IMR-90 (cell line): ENCODE measurements around the gene ZFX. TPM values are rescaled to one million over a fixed set of nuclear protein-coding genes. Genes with fewer than 3 reads are reported as not detected.

Experiments
- ATAC-seq: fragments of 200-7000 bp; cut with Tn5 transposase; 2 replicates; pipeline ENCODE4 v1.9.1; 2020; ENCODE audit warnings: low read depth, mild to moderate bottlenecking, moderate library complexity
- BruUV-seq: library from RNA; stranded (reverse); fragments of 400-500 nt; replicated peaks from 2 replicates; lab custom pipeline; 2021; lab: Mats Ljungman, UMichigan
- CTCF ChIA-PET: fragments of 300-600 bp; formaldehyde crosslinking; extraction: SDS; loops from one replicate; lab custom pipeline; 2021; ENCODE audit warnings: antibody characterized with exemption; lab: Yijun Ruan, JAX
- POLR2A ChIA-PET: fragments of 300-600 bp; sonication (Branson Sonifier 250); formaldehyde crosslinking; loops from one replicate; lab custom pipeline; 2022; ENCODE audit warnings: antibody characterized with exemption; ENCODE audit not compliant: unreplicated experiment; lab: Charles Lee
- DNase-seq: peaks from one replicate; pipeline ENCODE4 v3.0.0; 2013
- H2AFZ ChIP-seq: replicated peaks from 2 replicates; pipeline ENCODE3; 2013; ENCODE audit warnings: low read length, mild to moderate bottlenecking; ENCODE audit not compliant: poor library complexity
- H2AK5ac ChIP-seq: 2 replicates; pipeline ENCODE4 v1.6.1; 2013; ENCODE audit warnings: low read depth, low read length, inconsistent platforms
- H2AK9ac ChIP-seq: replicated peaks from 2 replicates; pipeline ENCODE3; 2013; ENCODE audit warnings: mild to moderate bottlenecking, low read depth, low read length, moderate library complexity; ENCODE audit not compliant: poor library complexity
- H2BK120ac ChIP-seq: 2 replicates; pipeline ENCODE4 v1.6.1; 2013; ENCODE audit warnings: low read depth, low read length, inconsistent platforms
- H2BK15ac ChIP-seq: 3 replicates; pipeline ENCODE4 v1.6.1; 2013; ENCODE audit warnings: low read depth, low read length, inconsistent platforms
- H2BK20ac ChIP-seq: 2 replicates; pipeline ENCODE4 v1.6.1; 2013; ENCODE audit warnings: low read depth, mild to moderate bottlenecking, inconsistent platforms, low read length, moderate library complexity
- H2BK5ac ChIP-seq: 2 replicates; pipeline ENCODE4 v1.6.1; 2013; ENCODE audit warnings: mild to moderate bottlenecking, low read depth, low read length, inconsistent platforms; ENCODE audit not compliant: poor library complexity, severe bottlenecking
- H3K14ac ChIP-seq: replicated peaks from 2 replicates; pipeline ENCODE4 v1.6.1; 2013; ENCODE audit warnings: low read depth, low read length, inconsistent platforms
- H3K18ac ChIP-seq: 2 replicates; pipeline ENCODE4 v1.6.1; 2013; ENCODE audit warnings: low read depth, low read length, control low read depth
- H3K23ac ChIP-seq: 2 replicates; pipeline ENCODE4 v1.6.1; 2013; ENCODE audit warnings: low read depth, low read length, inconsistent platforms
- H3K27ac ChIP-seq: 2 replicates; pipeline ENCODE4 v1.5.1; 2013; ENCODE audit warnings: mild to moderate bottlenecking, control low read depth, low read length; ENCODE audit not compliant: insufficient read depth
- H3K27me3 ChIP-seq: 2 replicates; pipeline ENCODE4 v1.6.1; 2013; ENCODE audit warnings: low read length; ENCODE audit not compliant: control insufficient read depth, insufficient read depth
- H3K36me3 ChIP-seq: 2 replicates; pipeline ENCODE4 v1.6.1; 2013; ENCODE audit warnings: low read length, mixed read lengths; ENCODE audit not compliant: control insufficient read depth, insufficient read depth
- H3K4ac ChIP-seq: 2 replicates; pipeline ENCODE4 v1.6.1; 2013; ENCODE audit warnings: low read depth, low read length, inconsistent platforms
- H3K4me1 ChIP-seq: 2 replicates; pipeline ENCODE4 v1.6.1; 2013; ENCODE audit warnings: low read length, mixed read lengths; ENCODE audit not compliant: control insufficient read depth, insufficient read depth
- H3K4me2 ChIP-seq: 2 replicates; pipeline ENCODE4 v1.6.1; 2013; ENCODE audit warnings: low read depth, mild to moderate bottlenecking, control low read depth, low read length, moderate library complexity
- H3K4me3 ChIP-seq: 2 replicates; pipeline ENCODE4 v1.5.1; 2013; ENCODE audit warnings: low read depth, mild to moderate bottlenecking, control low read depth, low read length, moderate library complexity; ENCODE audit not compliant: insufficient read depth
- H3K56ac ChIP-seq: 2 replicates; pipeline ENCODE4 v1.6.1; 2013; ENCODE audit warnings: low read length, inconsistent platforms; ENCODE audit not compliant: insufficient read depth; ENCODE audit errors: extremely low read depth
- H3K79me1 ChIP-seq, 2 experiments: 2 replicates each; pipeline ENCODE4 v1.6.1; 2013; ENCODE audit warnings: low read length in 2 of 2, inconsistent platforms in 1 of 2, low read depth in 1 of 2
- H3K9ac ChIP-seq: 2 replicates; pipeline ENCODE4 v1.6.1; 2013; ENCODE audit warnings: low read depth, low read length, control low read depth
- H3K9me1 ChIP-seq: 2 replicates; pipeline ENCODE4 v1.6.1; 2013; ENCODE audit warnings: low read length, inconsistent platforms; ENCODE audit not compliant: insufficient read depth
- H3K9me3 ChIP-seq: 2 replicates; pipeline ENCODE4 v1.6.1; 2013; ENCODE audit warnings: low read length; ENCODE audit not compliant: control insufficient read depth, insufficient read depth
- H4K20me1 ChIP-seq: 2 replicates; pipeline ENCODE4 v1.6.1; 2013; ENCODE audit warnings: low read length, inconsistent platforms; ENCODE audit not compliant: insufficient read depth
- H4K5ac ChIP-seq: 2 replicates; pipeline ENCODE4 v1.6.1; 2013; ENCODE audit warnings: mild to moderate bottlenecking, low read depth, low read length, control low read depth
- H4K8ac ChIP-seq, 2 experiments: 2 replicates each; pipeline ENCODE4 v1.6.1; 2013; ENCODE audit warnings: low read depth in 2 of 2, low read length in 2 of 2, control low read depth in 1 of 2, inconsistent platforms in 1 of 2
- H4K91ac ChIP-seq: 2 replicates; pipeline ENCODE4 v1.6.1; 2013; ENCODE audit warnings: low read depth, low read length, inconsistent platforms; ENCODE audit not compliant: insufficient read depth
- BHLHE40 ChIP-seq: fragments of 150-350 bp; IDR thresholded peaks from 2 replicates; pipeline ENCODE4 v1.6.1; 2016; ENCODE audit warnings: mild to moderate bottlenecking, low read depth, low read length
- CEBPB ChIP-seq: IDR thresholded peaks from 2 replicates; pipeline ENCODE4 v1.6.1; 2012; ENCODE audit warnings: low read depth, low read length, improper control_type of control experiment
- CTCF ChIP-seq: conservative IDR thresholded peaks from 2 replicates; pipeline ENCODE4 v1.5.1; 2012; ENCODE audit warnings: mild to moderate bottlenecking, low read depth, low read length, improper control_type of control experiment
- FOS ChIP-seq: fragments of 150-350 bp; IDR thresholded peaks from 2 replicates; pipeline ENCODE4 v1.6.1; 2016; ENCODE audit warnings: low read depth, low read length
- MAFK ChIP-seq: IDR thresholded peaks from 2 replicates; pipeline ENCODE4 v1.6.1; 2012; ENCODE audit warnings: low read depth, low read length, improper control_type of control experiment
- MXI1 ChIP-seq: IDR thresholded peaks from 2 replicates; pipeline ENCODE4 v1.6.1; 2012; ENCODE audit warnings: low read depth, mild to moderate bottlenecking, low read length, moderate library complexity, borderline replicate concordance
- NFE2L2 ChIP-seq: fragments of 150-350 bp; IDR thresholded peaks from 2 replicates; pipeline ENCODE4 v1.6.1; 2016; ENCODE audit warnings: low read depth, mild to moderate bottlenecking, low read length
- RAD21 ChIP-seq: IDR thresholded peaks from 2 replicates; pipeline ENCODE4 v1.6.1; 2012; ENCODE audit warnings: low read length, improper control_type of control experiment
- RCOR1 ChIP-seq: IDR thresholded peaks from 2 replicates; pipeline ENCODE4 v1.6.1; 2012; ENCODE audit warnings: mild to moderate bottlenecking, low read length, improper control_type of control experiment; ENCODE audit not compliant: insufficient replicate concordance
- RFX5 ChIP-seq: IDR thresholded peaks from 2 replicates; pipeline ENCODE4 v1.8.0; 2012; ENCODE audit warnings: low read depth, mild to moderate bottlenecking, low read length, moderate library complexity
- SMC3 ChIP-seq: fragments of 150-350 bp; IDR thresholded peaks from 2 replicates; pipeline ENCODE4 v1.6.1; 2016; ENCODE audit warnings: low read depth, mild to moderate bottlenecking, antibody characterized with exemption, low read length, moderate library complexity
- USF2 ChIP-seq: fragments of 150-350 bp; IDR thresholded peaks from 2 replicates; pipeline ENCODE4 v1.6.1; 2017; ENCODE audit warnings: mild to moderate bottlenecking, antibody characterized with exemption, low read length, low read depth
- WGBS, 2 experiments: methylation state at CpG; one replicate each; pipeline versions ENCODE4 v1.1.5 to v1.1.7; 2013; ENCODE audit warnings: missing lambda C conversion rate in 2 of 2; ENCODE audit not compliant: insufficient read length in 1 of 2; ENCODE audit errors: extremely low coverage in 2 of 2; 5-methylcytosine and 5-hydroxymethylcytosine counted together
- dilution Hi-C: fragments of 300-500 bp; cut with HindIII; formaldehyde crosslinking; loops from one replicate; pipeline ENCODE4 v1.14.3; 2018; ENCODE audit warnings: low sequenced_read_pairs; ENCODE audit not compliant: unreplicated experiment
- in situ Hi-C: fragments of 300-500 bp; cut with MboI; formaldehyde crosslinking; loops from 3 replicates; pipeline ENCODE4 v1.14.3; 2019; ENCODE audit warnings: low sequenced_read_pairs, inconsistent platforms, mixed read lengths
- intact Hi-C: fragments of 100-400 bp; cut with micrococcal nuclease; formaldehyde crosslinking; loops from 2 replicates; pipeline ENCODE4 v1.10.0; 2022
- polyA plus RNA-seq, 3 experiments: library from polyadenylated mRNA; depleted of rRNA; stranded (reverse); fragments of >200 nt; gene quantifications; 2 replicates each; pipeline ENCODE4 v1.2.3, GENCODE V29; 2012; ENCODE audit warnings: low replicate concordance in 1 of 3
- total RNA-seq: library from RNA; depleted of rRNA; stranded (reverse); fragments of >200 nt; gene quantifications from 2 replicates; pipeline ENCODE4 v1.2.3, GENCODE V29; 2012
- TF ChIP-seq, protein P1 (sequence below): fragments of 150-350 bp; IDR thresholded peaks from 2 replicates; pipeline ENCODE4 v1.6.1; 2016; ENCODE audit warnings: low read depth, mild to moderate bottlenecking, low read length, moderate library complexity, borderline replicate concordance

The ZFX gene
- total and polyA plus RNA-seq, 2 of the 4 experiments (the other 2 are of a cell fraction), result 16.0 to 99.3 TPM

GRCh38 chrX:24260842-24261550 lies 111.5 kb downstream of the ZFX start (continued):
- no peak for TF ChIP-seq RAD21
- TF ChIP-seq RFX5, result no peak
- no peak for TF ChIP-seq BHLHE40
- TF ChIP-seq SMC3, result no peak
- TF ChIP-seq MXI1, result no peak

- ChIA-PET POLR2A (no interaction called here), CTCF (interaction anchor here (0.6 kb wide), 1 partner anchor 28 kb away, joined by 3 read pairs; no protein-coding TSS in a partner anchor)
- H2AK5ac ChIP-seq, result no peak overlapping the region
- H3K23ac ChIP-seq, result no peak overlapping the region
- H3K14ac ChIP-seq, result no peak overlapping the region
- no peaks in the 10 kb centered on the region for H3K79me1 ChIP-seq
- no peak overlapping the region for H3K4ac ChIP-seq
- no peak overlapping the region for H2BK5ac ChIP-seq
- ATAC-seq (no peak), DNase-seq (no peak)
- H4K91ac ChIP-seq, result no peak overlapping the region
- H3K27ac ChIP-seq, result no peak overlapping the region
- H4K8ac ChIP-seq, result no peak overlapping the region
- no peak overlapping the region for H3K4me3 ChIP-seq
- no TSS peak for BruUV-seq
- no peaks in the 10 kb centered on the region for H3K9me1 ChIP-seq
- intact Hi-C loops (no loop called here), dilution Hi-C loops (no loop called here), in situ Hi-C loops (loop anchor here (10.0 kb wide), 1 partner anchor 242 kb away; no protein-coding TSS in a partner anchor)
- no peak overlapping the region for H2AK9ac ChIP-seq
- H2BK15ac ChIP-seq, result no peak overlapping the region
- WGBS, 2 experiments, result 66% methylated on average over 2 of the region's 3 CpGs; no CpG with 5 or more reads in 1 of the 2 experiments
- H3K27me3 ChIP-seq, result peaks cover 7% of the 10 kb centered on the region
- H4K20me1 ChIP-seq, result no peaks in the 10 kb centered on the region
- no peaks in the 10 kb centered on the region for H3K9me3 ChIP-seq
- no peak overlapping the region for H3K56ac ChIP-seq
- H2AFZ ChIP-seq, result no peak overlapping the region
- H3K36me3 ChIP-seq, result no peaks in the 10 kb centered on the region
- no peak overlapping the region for H3K18ac ChIP-seq
- H4K5ac ChIP-seq, result no peak overlapping the region
- H3K9ac ChIP-seq, result no peak overlapping the region
- no peak overlapping the region for H3K4me2 ChIP-seq
- no peak overlapping the region for H2BK20ac ChIP-seq
- no peak overlapping the region for H2BK120ac ChIP-seq
- H3K4me1 ChIP-seq, result no peaks in the 10 kb centered on the region; the same call in 1 of the 2 replicates
- TF ChIP-seq RFX5 (no peak), MAFK (no peak), CTCF (no peak), USF2 (no peak), NFE2L2 (no peak), CEBPB (no peak), MXI1 (no peak), FOS (no peak), RCOR1 (no peak)
- TF ChIP-seq, protein P1, sequence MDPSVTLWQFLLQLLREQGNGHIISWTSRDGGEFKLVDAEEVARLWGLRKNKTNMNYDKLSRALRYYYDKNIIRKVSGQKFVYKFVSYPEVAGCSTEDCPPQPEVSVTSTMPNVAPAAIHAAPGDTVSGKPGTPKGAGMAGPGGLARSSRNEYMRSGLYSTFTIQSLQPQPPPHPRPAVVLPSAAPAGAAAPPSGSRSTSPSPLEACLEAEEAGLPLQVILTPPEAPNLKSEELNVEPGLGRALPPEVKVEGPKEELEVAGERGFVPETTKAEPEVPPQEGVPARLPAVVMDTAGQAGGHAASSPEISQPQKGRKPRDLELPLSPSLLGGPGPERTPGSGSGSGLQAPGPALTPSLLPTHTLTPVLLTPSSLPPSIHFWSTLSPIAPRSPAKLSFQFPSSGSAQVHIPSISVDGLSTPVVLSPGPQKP, result no peak
Measured at GRCh38 chrX:24262309-24262708, 112.8 kb downstream of the ZFX start.
